GM12875 (cell line): ENCODE results near the gene TERB1.

ENCODE experiments used
- H3K4me3 ChIP-seq: one replicate; pipeline ENCODE4 v1.5.1; 2011; ENCODE audit warnings: low read depth, low read length, control low read depth
- CTCF ChIP-seq: IDR thresholded peaks from 2 replicates; pipeline ENCODE4 v1.5.1; 2011; ENCODE audit warnings: low read depth, mild to moderate bottlenecking, control low read depth, inconsistent platforms, low read length, moderate library complexity, borderline replicate concordance; ENCODE audit not compliant: insufficient read depth

TERB1 gene

GRCh38 chr16:66801320-66802105 lies at the start of gene TERB1:
Gene TERB1 (minus strand): TSS chr16:66801584. CDS start chr16:66796798, 4,786 bp downstream.
- TF ChIP-seq CTCF = no peak
- no peak within 1 kb of the TSS for H3K4me3 ChIP-seq

GRCh38 chr16:66850115-66850815 lies 48.9 kb upstream of the TERB1 start:
- no peak overlapping the region for H3K4me3 ChIP-seq
- no peak for TF ChIP-seq CTCF

- H3K4me3 ChIP-seq = no peak overlapping the region
- no peak for TF ChIP-seq CTCF
These were observed 48.2 kb upstream of the TERB1 start for GRCh38 chr16:66849549-66849948.

GRCh38 chr16:66849021-66849420 lies 47.6 kb upstream of the TERB1 start:
- no peak overlapping the region for H3K4me3 ChIP-seq
- no peak for TF ChIP-seq CTCF

- H3K4me3 ChIP-seq = no peak overlapping the region
- no peak for TF ChIP-seq CTCF
These were observed 46.8 kb upstream of the TERB1 start for GRCh38 chr16:66848172-66848571.

- H3K4me3 ChIP-seq = no peak overlapping the region
- no peak for TF ChIP-seq CTCF
These were observed 46.2 kb upstream of the TERB1 start for GRCh38 chr16:66847533-66848067.
